Endothelial cell of umbilical vein (primary cell): Measurements from ENCODE around the gene MEGF11. TPM values are rescaled to one million over a fixed set of nuclear protein-coding genes. Genes with fewer than 3 reads are reported as not detected.

Source experiments
- BruUV-seq: library from RNA; stranded (reverse); fragments of 400-500 nt; replicated peaks from 2 replicates; lab custom pipeline; 2021; lab: Mats Ljungman, UMichigan
- CTCF ChIA-PET: fragments of 300-600, 350-600 bp; sonication (Branson Sonifier 250); formaldehyde crosslinking; loops from one replicate; lab custom pipeline; 2021; ENCODE audit warnings: antibody characterized with exemption, inconsistent platforms; lab: Charles Lee
- POLR2A ChIA-PET: fragments of 300-600, 350-600 bp; sonication (Branson Sonifier 250); formaldehyde crosslinking; loops from one replicate; lab custom pipeline; 2021; ENCODE audit warnings: antibody characterized with exemption, inconsistent platforms; lab: Charles Lee
- DNase-seq: peaks from one replicate; pipeline ENCODE4 v3.0.0-alpha.2; 2011; ENCODE audit warnings: low read depth, low spot score
- FAIRE-seq: peaks from 2 replicates; lab custom pipeline; 2011; peaks lifted over from hg19 to GRCh38; lab: Jason Lieb, UNC
- H2AFZ ChIP-seq: 2 replicates; pipeline ENCODE4 v1.6.0; 2012; ENCODE audit warnings: low read depth, low read length, control low read depth, inconsistent platforms
- H3K27ac ChIP-seq: 2 replicates; pipeline ENCODE4 v1.5.1; 2011; ENCODE audit warnings: low read depth, mild to moderate bottlenecking, control low read depth, low read length, moderate library complexity; ENCODE audit not compliant: insufficient read depth
- H3K27me3 ChIP-seq, 2 experiments: 2 replicates each; pipeline versions ENCODE4 v1.6.0 to v1.6.1; 2011; ENCODE audit warnings: low read length in 2 of 2, mixed read lengths in 1 of 2; ENCODE audit not compliant: control insufficient read depth in 2 of 2, insufficient read depth in 2 of 2
- H3K36me3 ChIP-seq, 2 experiments: 2 replicates in 1 of 2; 3 replicates in 1 of 2; pipeline ENCODE4 v1.5.1; 2011; ENCODE audit warnings: low read length in 2 of 2, mild to moderate bottlenecking in 1 of 2, moderate library complexity in 1 of 2; ENCODE audit not compliant: control insufficient read depth in 2 of 2, insufficient read depth in 2 of 2; ENCODE audit errors: extremely low read depth in 1 of 2
- H3K4me1 ChIP-seq: 3 replicates; pipeline ENCODE4 v1.5.1; 2011; ENCODE audit warnings: mild to moderate bottlenecking, low read length; ENCODE audit not compliant: control insufficient read depth, insufficient read depth; ENCODE audit errors: extremely low read depth
- H3K4me2 ChIP-seq: 2 replicates; pipeline ENCODE4 v1.6.1; 2011; ENCODE audit warnings: low read length, control low read depth, mixed read lengths; ENCODE audit not compliant: insufficient read depth
- H3K4me3 ChIP-seq, 3 experiments: fragments of 200-600 bp in 1 of 3; sonication (generic), shearing (Covaris generic) in 1 of 3; replicated peaks in 1 of 3; 2 replicates each; pipeline ENCODE4 v1.5.1; 2011 to 2016; ENCODE audit warnings: control low read depth in 3 of 3, low read length in 3 of 3, mild to moderate bottlenecking in 2 of 3, inconsistent platforms in 1 of 3, low read depth in 1 of 3, moderate library complexity in 1 of 3; ENCODE audit not compliant: insufficient read depth in 1 of 3
- H3K79me2 ChIP-seq: 2 replicates; pipeline ENCODE4 v1.6.0; 2012; ENCODE audit warnings: low read length, inconsistent platforms; ENCODE audit not compliant: control insufficient read depth, insufficient read depth
- H3K9ac ChIP-seq: replicated peaks from 2 replicates; pipeline ENCODE3; 2011; ENCODE audit warnings: low read length, control low read depth; ENCODE audit not compliant: insufficient read depth; ENCODE audit errors: extremely low read depth
- H3K9me1 ChIP-seq: replicated peaks from 3 replicates; pipeline ENCODE4 v1.6.0; 2011; ENCODE audit warnings: mild to moderate bottlenecking, low read length; ENCODE audit not compliant: control insufficient read depth, insufficient read depth; ENCODE audit errors: extremely low read depth
- H3K9me3 ChIP-seq: replicated peaks from 2 replicates; pipeline ENCODE4 v1.5.1; 2012; ENCODE audit warnings: low read length, inconsistent platforms; ENCODE audit not compliant: control insufficient read depth, insufficient read depth
- H4K20me1 ChIP-seq: replicated peaks from 2 replicates; pipeline ENCODE3; 2011; ENCODE audit warnings: mild to moderate bottlenecking, low read length; ENCODE audit not compliant: control insufficient read depth, insufficient read depth; ENCODE audit errors: extremely low read depth
- EZH2 ChIP-seq: IDR thresholded peaks from 2 replicates; pipeline ENCODE4 v1.6.1; 2012; ENCODE audit warnings: borderline replicate concordance, low read depth, mild to moderate bottlenecking, moderate library complexity, low read length, inconsistent platforms; ENCODE audit not compliant: severe bottlenecking
- FOS ChIP-seq: IDR thresholded peaks from 2 replicates; pipeline ENCODE4 v1.6.1; 2011; ENCODE audit warnings: mild to moderate bottlenecking, low read length, moderate library complexity, borderline replicate concordance; ENCODE audit not compliant: insufficient read depth
- GATA2 ChIP-seq: IDR thresholded peaks from 2 replicates; pipeline ENCODE4 v1.7.0; 2011; ENCODE audit warnings: low read depth, mild to moderate bottlenecking, moderate library complexity, mixed read lengths, low read length; ENCODE audit not compliant: insufficient read length, insufficient read depth
- JUN ChIP-seq: IDR thresholded peaks from 2 replicates; pipeline ENCODE4 v1.6.1; 2011; ENCODE audit warnings: borderline replicate concordance, low read depth; ENCODE audit not compliant: insufficient read length, insufficient read depth
- MYC ChIP-seq: IDR thresholded peaks from one replicate; pipeline ENCODE4 v1.6.1; 2011; ENCODE audit warnings: mild to moderate bottlenecking, low read depth, low read length
- POLR2A ChIP-seq: IDR thresholded peaks from 2 replicates; pipeline ENCODE4 v1.6.1; 2012; ENCODE audit warnings: low read depth, mild to moderate bottlenecking, control low read depth, low read length
- POLR2AphosphoS5 ChIP-seq: IDR thresholded peaks from 2 replicates; pipeline ENCODE4 v1.6.1; 2012; ENCODE audit warnings: low read depth, mild to moderate bottlenecking, control low read depth, low read length, moderate library complexity; ENCODE audit not compliant: insufficient read depth
- dilution Hi-C: fragments of 300-500 bp; cut with MboI; formaldehyde crosslinking; loops from one replicate; pipeline ENCODE4 v1.15.0; 2019; ENCODE audit warnings: low sequenced_read_pairs; ENCODE audit not compliant: extremely low pct_ligation_motif_present
- intact Hi-C: fragments of 100-400 bp; cut with micrococcal nuclease; formaldehyde crosslinking; loops from one replicate; pipeline ENCODE4 v1.10.0; 2022
- polyA plus RNA-seq, 4 experiments: library from polyadenylated mRNA; depleted of rRNA in 3 of 4; stranded (reverse) in 3 of 4; unstranded in 1 of 4; fragments of >200 nt; gene quantifications; 2 replicates each; pipeline versions ENCODE4 v1.2.1 to v1.2.3, GENCODE V29; 2011 to 2012; ENCODE audit warnings: missing spikeins in 1 of 4
- total RNA-seq: library from RNA; stranded (reverse); gene quantifications from 2 replicates; pipeline ENCODE4 v1.2.3, GENCODE V29; 2021
- TF ChIP-seq, protein P1 (sequence below), 2 donors: IDR thresholded peaks; 1 replicate in 1 of 2; 2 replicates in 1 of 2; pipeline ENCODE4 v1.5.1; 2011; ENCODE audit warnings: low read length in 2 of 2, mild to moderate bottlenecking in 2 of 2, moderate library complexity in 2 of 2, control low read depth in 1 of 2, inconsistent platforms in 1 of 2, low read depth in 1 of 2; ENCODE audit not compliant: insufficient read depth in 1 of 2; ENCODE audit errors: extremely low read depth in 1 of 2
- TF ChIP-seq, protein P2 (sequence below): IDR thresholded peaks from 2 replicates; pipeline ENCODE4 v1.6.1; 2011; ENCODE audit not compliant: insufficient read depth, insufficient read length

Gene MEGF11
- total and polyA plus RNA-seq, 2 donors (not counting 3 experiments of a cell fraction or from before 2014, with no cell fraction given), result not detected

DNA sequence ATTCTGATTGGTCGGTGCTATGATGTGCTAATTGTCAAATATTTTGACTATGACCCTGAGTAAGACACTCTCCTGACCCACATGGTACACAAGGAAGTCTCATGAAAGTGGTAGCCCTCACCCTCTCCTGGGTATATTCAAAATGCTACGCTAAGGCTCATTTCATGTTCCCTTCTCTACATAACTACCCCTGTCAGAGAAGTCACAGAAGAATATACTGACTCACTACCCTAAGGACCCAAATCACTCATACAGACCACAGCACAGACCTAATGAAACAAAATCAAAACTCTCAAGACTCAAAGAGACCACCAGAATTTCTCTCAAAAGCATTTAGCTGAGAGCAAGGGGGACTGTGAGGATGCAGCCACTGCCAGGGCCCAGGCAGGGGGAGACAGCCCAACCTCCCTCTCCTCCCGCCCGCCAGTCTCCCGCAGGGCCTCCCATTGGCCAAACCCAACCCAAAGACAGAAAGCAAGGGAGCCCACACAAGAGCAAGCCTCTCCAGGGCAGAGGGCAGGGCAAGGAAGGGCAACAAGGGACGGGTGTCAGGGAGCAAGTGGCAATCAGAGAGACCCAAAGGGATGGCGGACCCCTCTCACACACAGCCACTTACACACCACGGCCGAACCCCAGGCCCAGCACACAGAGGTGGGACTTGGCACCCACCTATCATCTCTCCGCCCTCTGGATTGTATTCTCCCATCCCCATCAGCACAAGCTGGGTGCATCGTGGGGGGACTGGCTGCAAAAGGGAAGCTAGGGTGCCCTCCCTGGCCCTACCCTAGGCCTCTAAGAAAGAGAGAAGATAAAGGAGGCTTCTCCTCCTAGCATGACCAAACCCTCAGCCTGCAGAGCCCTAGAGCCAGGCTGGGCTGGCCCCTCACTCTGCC lies 41.6 kb downstream of the MEGF11 start:
- ChIA-PET POLR2A (no interaction called here), CTCF (no interaction called here)

More for the DNA sequence above, 41.6 kb downstream of the MEGF11 start:
- Histone ChIP-seq H3K9ac (no peak overlapping the region), H3K79me2 (no peaks in the 10 kb centered on the region), H3K36me3 (no peaks in the 10 kb centered on the region), H4K20me1 (no peaks in the 10 kb centered on the region), H3K27me3 (peaks cover 2 to 11% of the 10 kb centered on the region in 2 experiments), H3K4me3 (no peak overlapping the region), H2AFZ (no peak overlapping the region), H3K9me1 (no peaks in the 10 kb centered on the region), H3K9me3 (no peaks in the 10 kb centered on the region), H3K4me2 (no peak overlapping the region), H3K4me1 (no peaks in the 10 kb centered on the region), H3K27ac (no peak overlapping the region)
- dilution Hi-C loops, result no loop called here
- DNase-seq (no peak), FAIRE-seq (no peak)
- no TSS peak for BruUV-seq
- intact Hi-C loops, result no loop called here
- TF ChIP-seq MYC (no peak), JUN (no peak), POLR2A (no peak), POLR2AphosphoS5 (no peak), GATA2 (no peak), FOS (no peak), EZH2 (no peak)
- TF ChIP-seq, protein P1, sequence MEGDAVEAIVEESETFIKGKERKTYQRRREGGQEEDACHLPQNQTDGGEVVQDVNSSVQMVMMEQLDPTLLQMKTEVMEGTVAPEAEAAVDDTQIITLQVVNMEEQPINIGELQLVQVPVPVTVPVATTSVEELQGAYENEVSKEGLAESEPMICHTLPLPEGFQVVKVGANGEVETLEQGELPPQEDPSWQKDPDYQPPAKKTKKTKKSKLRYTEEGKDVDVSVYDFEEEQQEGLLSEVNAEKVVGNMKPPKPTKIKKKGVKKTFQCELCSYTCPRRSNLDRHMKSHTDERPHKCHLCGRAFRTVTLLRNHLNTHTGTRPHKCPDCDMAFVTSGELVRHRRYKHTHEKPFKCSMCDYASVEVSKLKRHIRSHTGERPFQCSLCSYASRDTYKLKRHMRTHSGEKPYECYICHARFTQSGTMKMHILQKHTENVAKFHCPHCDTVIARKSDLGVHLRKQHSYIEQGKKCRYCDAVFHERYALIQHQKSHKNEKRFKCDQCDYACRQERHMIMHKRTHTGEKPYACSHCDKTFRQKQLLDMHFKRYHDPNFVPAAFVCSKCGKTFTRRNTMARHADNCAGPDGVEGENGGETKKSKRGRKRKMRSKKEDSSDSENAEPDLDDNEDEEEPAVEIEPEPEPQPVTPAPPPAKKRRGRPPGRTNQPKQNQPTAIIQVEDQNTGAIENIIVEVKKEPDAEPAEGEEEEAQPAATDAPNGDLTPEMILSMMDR (IDR thresholded peaks at IDR 0.05; ENCODE audit: extremely low read depth in 1 of 2, insufficient read depth in 1 of 2, low read depth in 1 of 2, low read length in 2 of 2), result no peak
- TF ChIP-seq, protein P2, sequence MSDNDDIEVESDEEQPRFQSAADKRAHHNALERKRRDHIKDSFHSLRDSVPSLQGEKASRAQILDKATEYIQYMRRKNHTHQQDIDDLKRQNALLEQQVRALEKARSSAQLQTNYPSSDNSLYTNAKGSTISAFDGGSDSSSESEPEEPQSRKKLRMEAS, result no peak
